GM18517 (cell line): Measurements from ENCODE around the gene NEURL2.
"Not testable (repeated sequence)": the region's sequence is repeated elsewhere in the genome, so short reads cannot be mapped to it uniquely, and the experiment has no call there.

Experiments
- ATAC-seq: cut with Tn5 transposase; IDR thresholded peaks from one replicate; pipeline ENCODE4 v1.9.1; 2021; ENCODE audit warnings: mild to moderate bottlenecking, moderate library complexity; ENCODE audit not compliant: unreplicated experiment

The NEURL2 gene, protein sequence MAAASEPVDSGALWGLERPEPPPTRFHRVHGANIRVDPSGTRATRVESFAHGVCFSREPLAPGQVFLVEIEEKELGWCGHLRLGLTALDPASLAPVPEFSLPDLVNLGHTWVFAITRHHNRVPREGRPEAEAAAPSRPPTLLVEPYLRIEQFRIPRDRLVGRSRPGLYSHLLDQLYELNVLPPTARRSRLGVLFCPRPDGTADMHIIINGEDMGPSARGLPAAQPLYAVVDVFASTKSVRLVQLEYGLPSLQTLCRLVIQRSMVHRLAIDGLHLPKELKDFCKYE

DNA sequence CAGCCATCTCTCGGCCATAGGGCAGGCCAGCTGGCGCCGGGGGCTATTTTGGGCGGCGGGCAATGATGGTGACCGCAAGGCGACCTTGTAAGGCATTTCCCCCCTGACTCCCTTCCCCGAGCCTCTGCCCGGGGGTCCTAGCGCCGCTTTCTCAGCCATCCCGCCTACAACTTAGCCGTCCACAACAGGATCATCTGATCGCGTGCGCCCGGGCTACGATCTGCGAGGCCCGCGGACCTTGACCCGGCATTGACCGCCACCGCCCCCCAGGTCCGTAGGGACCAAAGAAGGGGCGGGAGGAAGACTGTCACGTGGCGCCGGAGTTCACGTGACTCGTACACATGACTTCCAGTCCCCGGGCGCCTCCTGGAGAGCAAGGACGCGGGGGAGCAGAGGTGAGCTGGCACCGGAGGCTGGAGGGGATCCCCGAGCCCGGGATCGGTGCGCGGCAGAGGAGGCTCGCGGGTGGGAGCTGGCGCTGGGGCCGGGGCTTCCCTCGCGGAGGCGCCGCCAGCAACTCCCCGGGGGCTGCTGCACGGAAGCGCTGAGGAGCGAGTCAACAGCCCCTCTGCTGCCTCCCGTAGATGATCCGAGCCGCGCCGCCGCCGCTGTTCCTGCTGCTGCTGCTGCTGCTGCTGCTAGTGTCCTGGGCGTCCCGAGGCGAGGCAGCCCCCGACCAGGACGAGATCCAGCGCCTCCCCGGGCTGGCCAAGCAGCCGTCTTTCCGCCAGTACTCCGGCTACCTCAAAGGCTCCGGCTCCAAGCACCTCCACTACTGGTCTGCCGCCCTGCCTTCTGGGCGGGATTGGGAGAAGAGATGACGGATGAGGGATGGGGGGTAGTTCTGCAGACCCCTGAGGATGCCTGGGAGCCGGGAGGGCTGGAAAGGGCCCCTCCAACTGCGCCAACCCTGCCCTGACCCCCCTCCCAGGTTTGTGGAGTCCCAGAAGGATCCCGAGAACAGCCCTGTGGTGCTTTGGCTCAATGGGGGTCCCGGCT, at the start of gene NEURL2, which contains the start of gene CTSA:
NEURL2 (minus strand) TSS at position 224 of the 999 bp plus-strand sequence; CDS start at position 7, 217 bp downstream.
CTSA (plus strand) TSS at position 351 of the 999 bp plus-strand sequence; CDS start at position 585, 234 bp downstream.
- peak; percentile 66 for ATAC-seq

DNA sequence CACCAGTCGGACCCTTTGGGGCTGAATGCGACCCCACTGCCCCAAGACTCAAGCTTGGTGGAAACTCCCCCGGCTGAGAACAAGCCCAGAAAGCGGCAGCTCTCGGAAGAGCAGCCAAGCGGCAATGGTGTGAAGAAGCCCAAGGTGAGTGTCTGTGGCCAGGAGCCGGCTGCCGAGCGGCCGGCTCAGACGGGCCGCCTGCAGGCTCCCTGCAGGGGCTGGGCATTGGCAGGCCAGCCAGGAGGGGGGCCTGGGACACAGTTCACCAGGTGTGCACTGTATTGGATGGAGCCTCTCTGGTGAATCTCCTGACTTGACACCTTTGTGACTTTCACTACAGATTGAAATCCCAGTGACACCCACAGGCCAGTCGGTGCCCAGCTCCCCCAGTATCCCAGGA, 49.5 kb upstream of the NEURL2 start:
- no peak for ATAC-seq

DNA sequence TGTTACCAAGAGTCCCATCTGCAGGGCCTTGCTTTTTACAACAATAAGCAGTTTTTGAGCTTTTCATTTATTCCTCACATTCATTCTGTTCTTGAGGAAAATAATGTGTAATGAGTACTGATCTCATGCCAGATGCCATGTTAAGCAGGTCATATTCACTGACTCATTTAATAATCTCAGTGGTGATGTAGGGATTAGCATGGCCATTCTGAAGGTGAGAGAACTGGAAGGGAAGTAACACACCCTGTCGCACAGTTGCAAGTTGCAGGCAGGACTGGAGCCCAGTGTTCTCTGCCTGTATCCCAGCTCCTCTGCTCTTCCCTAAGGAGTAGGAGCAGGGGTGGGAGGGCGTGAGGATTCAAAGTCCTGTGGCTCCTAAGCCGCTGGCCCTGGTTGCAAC, 49.0 kb upstream of the NEURL2 start:
- no peak for ATAC-seq

DNA sequence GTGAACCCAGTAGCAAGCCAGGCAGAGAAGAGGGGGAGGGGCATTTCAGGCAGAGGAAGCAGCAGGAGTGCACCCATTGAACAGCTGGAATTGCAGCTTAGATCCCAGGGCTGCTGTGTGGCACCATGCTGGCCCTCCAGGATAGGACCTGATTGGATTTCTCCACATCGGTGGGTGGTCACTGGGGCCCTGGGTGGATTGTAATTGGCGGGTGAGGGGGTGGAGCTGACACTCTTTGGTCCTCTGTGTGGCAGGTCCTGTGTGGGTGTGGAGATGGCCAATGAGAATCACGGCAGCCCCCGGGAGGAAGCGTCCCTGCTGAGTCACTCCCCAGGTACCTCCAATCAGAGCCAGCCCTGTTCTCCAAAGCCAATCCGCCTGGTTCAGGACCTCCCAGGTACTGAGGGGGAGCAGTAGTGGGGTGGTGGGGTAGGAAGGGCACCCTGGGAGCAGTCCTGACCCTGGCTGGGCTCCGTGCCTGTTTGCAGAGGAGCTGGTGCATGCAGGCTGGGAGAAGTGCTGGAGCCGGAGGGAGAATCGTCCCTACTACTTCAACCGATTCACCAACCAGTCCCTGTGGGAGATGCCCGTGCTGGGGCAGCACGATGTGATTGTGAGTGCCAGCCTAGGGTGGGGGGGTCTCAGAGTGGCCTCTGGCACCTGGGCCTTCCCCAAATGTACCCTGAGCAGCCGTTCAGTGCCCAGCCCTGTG, 47.9 kb upstream of the NEURL2 start:
- no peak for ATAC-seq

DNA sequence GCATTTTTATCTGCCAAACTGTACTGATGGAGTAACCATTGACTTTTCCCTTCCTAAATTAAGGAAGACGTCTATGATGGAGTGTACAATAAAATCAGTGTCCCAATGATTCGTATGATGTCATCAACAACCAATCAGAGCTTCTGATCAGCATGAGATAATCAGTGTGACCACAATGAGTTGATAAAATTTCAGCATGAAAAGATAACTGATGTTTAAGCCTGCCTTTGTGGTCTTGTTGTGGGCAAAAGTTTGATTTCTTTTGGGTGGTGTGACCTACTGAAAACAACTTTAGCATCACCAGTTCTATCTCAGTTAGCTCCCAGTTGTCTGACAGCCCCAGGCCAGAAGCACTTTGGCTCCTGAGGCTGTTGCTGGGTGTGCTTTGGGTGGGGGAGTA, 46.8 kb upstream of the NEURL2 start:
- no peak for ATAC-seq

DNA sequence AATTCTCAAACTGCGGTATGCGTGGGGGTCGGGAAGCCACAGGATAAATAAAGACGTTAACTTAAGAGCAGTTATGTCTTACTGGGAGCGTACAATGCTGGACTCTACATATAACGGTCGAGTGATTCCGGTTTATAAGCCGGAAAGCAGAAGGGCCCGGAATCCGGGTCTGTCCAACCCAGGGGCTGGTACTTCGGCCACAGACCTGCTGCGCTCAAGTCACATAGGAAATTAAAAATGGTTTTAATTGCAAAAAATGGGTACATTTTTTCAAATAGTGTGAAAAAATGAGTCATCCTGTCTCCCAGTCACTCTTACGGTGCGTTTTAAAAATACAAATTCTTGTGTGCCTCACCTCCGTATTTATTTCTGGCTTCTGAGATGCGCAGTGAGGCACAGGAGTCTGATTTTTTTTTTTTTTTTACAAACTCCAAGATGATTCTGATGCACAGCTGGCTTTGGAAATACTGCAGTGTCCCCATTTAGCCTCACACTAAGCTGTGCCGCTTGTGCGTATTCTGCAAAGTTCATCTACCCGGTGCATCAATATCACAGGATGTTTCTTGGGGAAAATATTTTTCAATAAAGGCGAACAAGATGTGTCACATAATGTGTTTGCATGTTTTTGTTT, 44.5 kb upstream of the NEURL2 start:
- ATAC-seq, result no peak

DNA sequence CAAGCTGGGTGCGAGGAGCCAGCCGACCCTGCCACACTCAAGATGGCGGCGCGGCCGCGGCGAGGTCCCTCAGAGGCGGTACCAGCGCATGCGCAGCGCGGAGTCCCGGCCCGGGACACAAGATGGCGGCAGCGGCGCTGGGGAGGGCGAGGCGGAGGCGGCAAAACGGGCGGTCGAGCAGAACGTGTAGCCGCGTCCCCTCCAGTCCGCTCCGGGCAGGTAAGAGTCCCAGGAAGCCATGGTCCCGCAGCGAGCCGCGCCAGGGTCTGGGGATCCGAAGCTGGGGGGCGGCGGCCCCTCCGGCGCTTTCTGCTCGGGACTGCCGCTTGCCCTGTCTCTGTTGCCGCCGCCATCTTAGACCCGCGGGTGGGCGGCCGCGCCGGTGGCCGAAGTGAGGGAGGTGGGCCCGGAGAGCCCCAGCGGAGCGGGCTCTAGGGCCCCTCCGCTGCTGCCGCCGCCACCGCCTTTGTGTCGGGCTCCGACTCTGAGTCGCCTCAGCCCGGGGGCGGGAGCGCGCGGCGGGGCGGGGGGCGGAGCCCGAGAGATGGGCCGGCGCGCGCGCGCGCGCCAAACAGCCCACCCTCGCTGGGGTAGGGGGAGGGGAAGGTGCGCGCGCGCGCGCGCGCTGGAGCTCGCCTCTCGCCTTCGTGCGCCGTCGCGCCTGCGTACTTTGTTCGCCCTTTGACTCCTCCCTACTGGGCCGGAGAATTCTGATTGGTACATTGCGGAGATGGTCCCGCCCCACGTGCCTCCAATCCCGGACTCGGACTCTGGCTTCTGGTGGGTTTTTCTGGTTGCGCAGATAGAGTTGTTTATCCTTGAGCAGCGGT, 43.8 kb upstream of the NEURL2 start, which contains the start of gene PCIF1:
PCIF1 (plus strand) TSS at position 98 of the 830 bp plus-strand sequence. CDS start 4,317 bp downstream, outside the sequence.
- peak; percentile 78 for ATAC-seq

DNA sequence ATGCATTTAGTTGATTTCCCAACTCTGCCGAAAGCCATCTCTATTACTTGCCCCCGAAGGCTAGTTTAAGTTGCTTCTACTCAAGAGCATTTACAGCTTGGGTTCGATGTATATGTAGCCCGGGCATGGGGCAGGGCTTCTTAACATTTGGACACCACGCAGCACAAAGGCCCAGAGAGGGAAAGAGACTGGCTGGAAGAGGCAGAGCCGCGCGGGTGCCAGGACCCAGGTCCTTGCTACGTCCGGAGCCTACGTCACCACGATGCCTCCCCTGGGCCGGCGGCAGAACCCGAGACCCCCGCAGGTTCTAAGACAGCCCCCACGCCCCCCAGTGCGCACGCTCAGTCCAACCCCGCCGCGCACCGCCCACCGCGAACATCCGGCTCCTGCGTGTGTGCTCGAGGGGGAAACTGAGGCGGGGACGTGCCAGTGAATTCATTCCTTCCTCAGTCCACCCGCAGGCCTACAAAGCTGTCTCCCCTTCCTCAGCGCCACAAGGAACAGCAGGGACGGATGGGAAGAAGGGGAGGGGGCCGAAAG, 43.1 kb upstream of the NEURL2 start:
- ATAC-seq, result no peak

DNA sequence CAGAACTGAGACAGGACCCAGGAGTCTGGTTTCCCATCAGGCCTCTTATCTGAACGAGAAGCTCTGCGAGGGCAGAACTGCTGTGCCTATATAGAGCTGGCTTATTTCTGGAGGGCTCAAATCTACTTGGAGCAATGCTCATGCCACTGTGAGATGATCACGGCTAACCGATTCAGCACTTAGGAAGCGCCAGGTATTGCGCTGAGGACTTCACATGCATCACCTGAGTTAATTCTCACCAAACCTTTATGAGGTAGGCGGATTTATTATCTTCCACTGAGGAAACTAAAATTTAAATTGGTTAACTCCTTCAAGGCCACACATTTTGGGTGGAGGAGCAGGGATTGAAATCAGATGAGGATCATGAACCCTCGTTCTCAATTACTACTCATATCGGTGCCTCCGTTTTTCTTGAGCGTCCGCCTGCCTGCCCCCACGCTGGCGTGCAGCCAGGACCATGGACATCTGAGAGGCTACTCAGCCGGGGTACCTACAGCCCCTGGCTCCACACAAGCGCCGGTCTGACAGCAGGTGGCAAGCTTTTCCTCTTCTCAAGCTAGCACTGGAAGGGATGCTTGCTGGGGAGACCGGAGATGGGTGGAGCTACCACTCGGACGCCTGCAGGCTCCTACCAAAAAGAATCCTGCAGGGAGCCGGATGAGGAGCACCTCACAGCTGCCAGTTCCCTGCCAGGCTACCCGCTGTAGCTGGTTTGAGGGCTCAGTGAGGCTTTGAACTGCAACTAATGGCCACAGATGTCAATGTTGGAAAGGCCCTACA, 42.4 kb upstream of the NEURL2 start:
- no peak for ATAC-seq

DNA sequence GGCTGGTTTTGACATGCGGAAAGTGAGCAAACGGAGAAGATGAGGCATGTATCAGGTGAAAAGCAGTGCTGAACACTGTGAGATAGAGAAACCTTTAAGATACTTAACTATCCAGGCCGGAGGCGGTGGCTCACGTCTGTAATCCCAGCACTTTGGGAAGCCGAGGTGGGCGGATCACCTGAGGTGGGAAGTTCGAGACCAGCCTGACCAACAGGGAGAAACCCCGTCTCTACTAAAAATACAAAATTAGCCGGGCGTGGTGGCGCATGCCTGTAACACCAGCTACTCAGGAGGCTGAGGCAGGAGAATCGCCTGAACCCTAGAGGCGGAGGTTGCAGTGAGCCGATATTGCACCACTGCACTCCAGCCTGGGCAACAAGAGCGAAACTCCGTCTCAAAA, 40.7 kb upstream of the NEURL2 start:
- ATAC-seq, result not testable (repeated sequence)

DNA sequence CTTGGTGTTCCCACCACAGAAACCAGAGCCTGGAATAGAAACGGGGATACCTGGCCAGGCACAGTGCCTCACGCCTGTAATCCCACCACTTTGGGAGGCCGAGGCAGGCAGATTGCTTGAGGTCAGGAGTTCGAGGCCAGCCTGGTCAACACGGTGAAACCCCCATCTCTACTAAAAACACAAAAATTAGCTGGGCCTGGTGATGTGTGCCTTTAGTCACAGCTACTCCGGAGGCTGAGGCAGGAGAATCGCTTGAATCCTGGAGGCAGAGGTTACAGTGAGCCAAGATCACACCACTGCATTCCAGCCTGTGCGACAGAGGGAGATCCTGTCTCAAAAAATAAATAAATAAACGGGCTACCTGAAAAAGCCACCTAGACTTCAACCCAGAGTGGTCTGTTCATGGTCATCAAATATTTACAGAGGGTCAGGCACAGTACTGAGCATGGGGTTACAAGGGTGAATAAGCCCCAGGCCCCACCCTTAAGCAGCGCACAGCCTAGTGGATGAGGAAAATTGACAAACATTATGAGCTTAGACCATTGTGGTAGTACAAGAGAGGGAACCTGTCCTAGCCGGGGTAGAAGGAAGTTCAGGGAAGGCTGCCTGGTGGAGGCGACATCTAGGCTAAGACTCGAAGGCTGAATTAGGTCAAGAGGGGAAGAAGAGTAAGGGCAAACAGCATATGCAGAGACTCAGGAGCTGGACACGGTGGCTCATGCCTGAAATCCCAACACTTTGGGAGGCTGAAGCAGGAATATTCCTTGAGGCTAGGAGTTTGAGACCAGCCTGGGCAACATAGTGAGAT, 36.3 kb upstream of the NEURL2 start:
- no peak for ATAC-seq

DNA sequence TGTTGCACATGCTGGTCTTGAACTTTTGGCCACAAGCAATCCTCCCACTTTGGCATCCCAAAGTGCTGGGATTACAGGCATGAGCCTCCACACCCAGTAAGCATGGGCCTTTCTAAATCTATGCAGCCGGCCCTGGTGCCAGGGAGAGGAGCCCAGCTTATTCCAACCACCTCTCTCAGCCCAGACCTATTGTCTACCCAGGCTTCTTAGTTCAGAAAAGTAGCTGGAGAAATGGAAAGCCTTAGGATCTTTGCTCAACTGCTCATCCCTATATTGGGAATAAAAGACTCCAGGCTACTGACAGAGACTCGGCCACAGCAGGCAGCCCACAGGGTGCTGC, 35.7 kb upstream of the NEURL2 start:
- no peak for ATAC-seq

DNA sequence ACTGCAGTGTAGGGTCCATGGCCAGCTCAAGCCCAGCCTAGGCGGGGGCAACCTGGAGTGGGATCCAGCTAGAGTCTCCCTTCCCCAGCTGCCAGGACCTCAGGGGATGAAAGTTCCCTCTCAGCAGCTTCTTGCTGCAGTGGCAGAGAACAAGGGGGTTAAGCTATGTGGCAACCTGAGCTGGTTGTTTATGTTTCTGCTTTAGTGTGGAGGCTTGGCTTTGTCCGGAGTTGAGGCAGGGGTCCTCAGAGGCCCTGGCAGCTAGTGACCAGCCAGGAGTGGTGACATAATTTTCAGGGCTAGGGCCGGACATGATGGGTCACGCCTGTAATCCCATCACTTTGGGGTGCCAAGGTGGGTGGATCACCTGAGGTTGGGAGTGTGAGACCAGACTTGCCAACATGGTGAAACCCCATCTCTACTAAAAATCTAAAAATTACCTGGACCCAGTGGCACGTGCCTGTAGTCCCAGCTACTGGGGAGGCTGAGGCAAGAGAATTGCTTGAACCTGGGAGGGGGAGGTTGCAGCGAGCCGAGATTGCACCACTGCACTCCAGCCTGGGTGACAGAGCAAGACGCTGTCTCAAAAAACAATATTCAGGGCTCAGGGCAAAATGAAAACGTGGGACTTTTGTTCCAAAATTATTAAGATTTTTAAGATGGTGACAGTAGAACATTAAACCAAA, 35.0 kb upstream of the NEURL2 start:
- ATAC-seq, result no peak

DNA sequence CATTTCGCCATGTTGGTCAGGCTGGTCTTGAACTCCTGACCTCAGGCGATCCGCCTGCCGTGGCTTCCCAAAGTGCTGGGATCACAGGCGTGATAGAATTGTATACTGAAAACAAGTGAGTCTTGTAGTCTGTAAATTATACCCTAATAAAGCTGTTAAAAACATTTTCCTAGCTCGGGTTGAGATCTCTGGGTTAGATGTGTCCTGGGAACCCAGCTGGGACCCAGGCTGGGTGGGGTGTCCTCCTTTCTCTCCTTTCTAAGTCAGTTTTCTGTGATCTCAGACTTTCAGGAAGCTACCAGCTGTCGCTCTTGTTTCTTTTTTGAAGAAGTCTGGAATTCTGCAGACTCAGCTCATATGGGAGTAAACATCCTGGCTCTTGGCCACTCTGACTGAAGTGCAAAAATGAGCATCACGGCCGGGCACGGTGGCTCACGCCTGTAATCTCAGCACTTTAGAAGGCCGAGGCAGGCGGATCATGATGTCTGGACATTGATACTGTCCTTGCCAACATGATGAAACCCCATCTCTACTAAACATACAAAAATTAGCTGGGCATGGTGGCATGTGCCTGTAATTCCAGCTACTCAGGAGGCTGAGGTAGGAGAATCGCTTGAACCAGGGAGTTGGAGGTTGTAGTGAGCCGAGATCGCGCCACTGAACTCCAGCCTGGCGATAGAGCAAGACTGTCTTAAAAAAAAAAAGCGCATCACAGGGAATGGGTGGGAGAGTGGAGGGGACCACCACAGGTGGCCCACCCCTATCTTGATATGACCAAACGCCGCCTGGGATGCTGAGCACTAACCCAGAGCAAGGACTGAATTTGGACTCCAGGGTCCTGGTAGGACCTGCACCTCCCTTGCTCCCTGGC, 33.6 kb upstream of the NEURL2 start:
- no peak for ATAC-seq

DNA sequence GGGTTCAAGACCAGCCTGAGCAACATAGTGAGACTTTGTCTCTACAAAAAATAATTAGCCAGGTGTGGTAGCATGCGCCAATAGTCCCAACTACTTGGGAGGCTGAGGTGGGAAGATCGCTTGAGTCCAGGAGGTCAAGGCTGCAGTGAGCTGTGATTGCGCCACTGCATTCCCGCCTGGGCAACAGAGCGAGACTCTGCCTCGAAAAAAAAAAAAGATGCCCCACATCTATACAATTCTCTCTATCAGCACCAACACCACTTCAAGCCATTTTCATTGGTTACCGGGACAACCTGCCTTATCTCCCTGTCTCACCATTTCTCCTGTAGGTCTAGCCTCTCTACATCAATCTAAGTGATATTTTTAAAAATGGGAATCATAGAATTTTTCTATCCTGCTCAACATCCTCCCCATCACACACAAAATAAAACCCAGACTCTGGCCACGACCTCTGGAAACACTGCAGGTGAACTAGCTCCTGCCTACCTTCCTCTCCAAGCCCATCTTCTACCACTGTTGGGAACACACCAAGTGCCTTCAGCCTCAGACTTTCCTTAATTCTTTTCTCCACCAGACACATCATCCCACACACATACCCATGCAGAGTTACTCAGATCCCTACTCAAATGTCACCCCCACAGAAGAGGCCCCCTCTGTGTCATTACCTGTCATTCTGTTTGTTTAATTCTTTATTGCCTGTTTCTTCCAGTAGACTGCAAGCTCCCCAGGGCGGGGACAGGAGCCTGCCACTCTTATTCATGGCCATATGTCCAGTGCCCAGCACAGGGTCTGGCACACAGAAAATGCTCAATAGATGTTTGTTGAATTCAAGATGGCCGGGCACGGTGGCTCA, 30.6 kb upstream of the NEURL2 start:
- ATAC-seq, result no peak
